Pancreas (tissue), 10 donors: ENCODE data around the gene PARVA. TPM values are rescaled to one million over a fixed set of nuclear protein-coding genes. Genes with fewer than 3 reads are reported as not detected.

ENCODE experiments used
- ATAC-seq, 4 donors: fragments of 200-7000 bp; cut with Tn5 transposase; one replicate each; pipeline versions ENCODE4 v1.8.0 to v1.9.1; 2020; ENCODE audit warnings: mild to moderate bottlenecking in 4 of 4, moderate library complexity in 4 of 4
- DNase-seq, 6 donors: peaks; one replicate each; pipeline ENCODE4 v3.0.0-alpha.2; 2020
- FAIRE-seq: peaks from 2 replicates; lab custom pipeline; 2012; peaks lifted over from hg19 to GRCh38; lab: Jason Lieb, UNC
- H3K27ac ChIP-seq, 4 donors: fragments of 200-600 bp; sonication (generic); 1 replicate in 3 of 4; 2 replicates in 1 of 4; pipeline versions ENCODE4 v1.5.0 to v1.8.0; 2020
- H3K27me3 ChIP-seq, 4 donors: fragments of 200-600 bp; one replicate each; pipeline ENCODE4 v1.8.0; 2021
- H3K36me3 ChIP-seq, 3 donors: fragments of 200-600 bp; sonication (generic) in 1 of 3; one replicate each; pipeline versions ENCODE4 v1.5.0 to v1.8.0; 2020 to 2021
- H3K4me1 ChIP-seq, 3 donors: fragments of 200-600 bp; one replicate each; pipeline ENCODE4 v1.8.0; 2021
- H3K4me3 ChIP-seq, 4 donors: fragments of 200-600 bp; sonication (generic) in 2 of 4; one replicate each; pipeline versions ENCODE4 v1.5.0 to v1.8.0; 2020 to 2021
- H3K9me3 ChIP-seq, 4 donors: fragments of 200-600 bp; one replicate each; pipeline ENCODE4 v1.8.0; 2021
- WGBS, 2 donors: extraction: QIAGEN DNeasy Blood & Tissue Kit; methylation state at CpG; one replicate each; pipeline ENCODE4 v1.1.7; 2013; 5-methylcytosine and 5-hydroxymethylcytosine counted together
- intact Hi-C, 3 donors: fragments of 100-400 bp; cut with DNase I; formaldehyde crosslinking; loops; one replicate each; pipeline versions ENCODE4 v1.11.1 to v1.14.2; 2022
- polyA plus RNA-seq, 2 donors: library from polyadenylated mRNA; stranded (reverse); fragments of 200-250 nt; gene quantifications; one replicate each; pipeline ENCODE4 v1.2.3, GENCODE V29; 2013
- total RNA-seq, 6 donors: library from RNA; stranded (reverse); fragmentation: NEBNext Ultra II Directional in 4 of 6; extraction: Animal tissue kit (Norgen Biotek cat#: 25700) in 4 of 6; gene quantifications; one replicate each; pipeline versions ENCODE4 v1.2.1 to v1.2.4, GENCODE V29; 2021 to 2023
- TF ChIP-seq, protein P1 (sequence below), 4 donors: fragments of 200-600 bp; sonication (generic) in 3 of 4; IDR thresholded peaks; one replicate each; pipeline versions ENCODE4 v1.5.0 to v1.8.0; 2021; ENCODE audit warnings: antibody characterized with exemption in 4 of 4
- donor health status: healthy with polysubstance abuse.
- donor health status: DM: no; HTN: no; CAD: no; lungs with moderate emphysema.
- donor health status: DM: no; HTN: no; CAD: no.
- donor health status: control.
- donor health status: control.
- donor health status: Bipolar disorder and iron deficiency.
- donor health status: DM: yes; HTN: yes; CAD: no.
- donor health status: DM: no; HTN: no; CAD: no.
- donor health status: DM: no; HTN: no; CAD: no.
- donor health status: DM: yes; HTN: yes; CAD: no.

The PARVA gene
- total and polyA plus RNA-seq, 8 donors, result 12.4 to 61.9 (median 43.1) TPM

DNA sequence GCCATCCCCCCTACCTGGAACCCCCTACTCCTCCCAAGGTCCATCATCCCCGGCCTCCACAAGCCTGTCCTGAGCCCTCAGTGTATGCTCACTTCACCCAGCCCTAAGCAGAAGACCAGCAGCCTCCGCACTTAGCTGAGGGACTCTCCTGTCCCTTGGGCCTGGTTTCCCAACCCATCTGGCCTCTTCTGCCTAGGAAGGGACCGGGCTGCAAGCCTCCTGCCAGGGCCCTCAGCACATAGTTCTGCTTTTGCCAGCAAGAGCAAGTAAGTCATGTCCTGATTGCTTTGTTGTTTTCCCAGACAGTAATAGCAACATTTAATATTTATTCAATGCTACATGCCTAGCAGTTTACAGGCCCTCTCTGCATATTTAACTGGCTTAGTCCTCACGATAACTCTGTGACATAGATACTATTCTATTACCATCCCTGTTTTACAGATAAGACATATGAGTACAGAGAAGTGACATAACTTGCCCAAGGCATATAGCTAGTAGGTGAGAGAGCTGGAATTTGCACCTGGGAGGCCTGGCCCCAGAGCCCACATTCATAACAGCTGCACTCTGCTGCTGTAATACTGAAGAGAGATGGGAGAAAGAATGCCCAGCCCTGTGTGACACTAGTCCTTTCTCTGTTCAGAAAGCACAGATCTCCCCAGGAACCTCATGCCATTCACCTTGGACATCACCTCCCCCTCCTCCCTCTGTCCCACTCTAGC lies 139.2 kb downstream of the PARVA start:
- TF ChIP-seq, protein P1, sequence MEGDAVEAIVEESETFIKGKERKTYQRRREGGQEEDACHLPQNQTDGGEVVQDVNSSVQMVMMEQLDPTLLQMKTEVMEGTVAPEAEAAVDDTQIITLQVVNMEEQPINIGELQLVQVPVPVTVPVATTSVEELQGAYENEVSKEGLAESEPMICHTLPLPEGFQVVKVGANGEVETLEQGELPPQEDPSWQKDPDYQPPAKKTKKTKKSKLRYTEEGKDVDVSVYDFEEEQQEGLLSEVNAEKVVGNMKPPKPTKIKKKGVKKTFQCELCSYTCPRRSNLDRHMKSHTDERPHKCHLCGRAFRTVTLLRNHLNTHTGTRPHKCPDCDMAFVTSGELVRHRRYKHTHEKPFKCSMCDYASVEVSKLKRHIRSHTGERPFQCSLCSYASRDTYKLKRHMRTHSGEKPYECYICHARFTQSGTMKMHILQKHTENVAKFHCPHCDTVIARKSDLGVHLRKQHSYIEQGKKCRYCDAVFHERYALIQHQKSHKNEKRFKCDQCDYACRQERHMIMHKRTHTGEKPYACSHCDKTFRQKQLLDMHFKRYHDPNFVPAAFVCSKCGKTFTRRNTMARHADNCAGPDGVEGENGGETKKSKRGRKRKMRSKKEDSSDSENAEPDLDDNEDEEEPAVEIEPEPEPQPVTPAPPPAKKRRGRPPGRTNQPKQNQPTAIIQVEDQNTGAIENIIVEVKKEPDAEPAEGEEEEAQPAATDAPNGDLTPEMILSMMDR (IDR thresholded peaks at IDR 0.05), result no peak
- H3K36me3 ChIP-seq, result peaks cover 0 to 19% (median 0%) of the 10 kb centered on the region in 3 donors
- no peak overlapping the region for H3K4me3 ChIP-seq
- H3K27ac ChIP-seq, result no peak overlapping the region
- ATAC-seq (no peak), DNase-seq (no peak), FAIRE-seq (no peak)
- 92 to 96% methylated on average over 4 of the region's 4 CpGs for WGBS, 2 donors
- intact Hi-C loops, result no loop called here
- H3K27me3 ChIP-seq, result no peaks in the 10 kb centered on the region
- H3K4me1 ChIP-seq, result no peaks in the 10 kb centered on the region
- H3K9me3 ChIP-seq, result no peaks in the 10 kb centered on the region

DNA sequence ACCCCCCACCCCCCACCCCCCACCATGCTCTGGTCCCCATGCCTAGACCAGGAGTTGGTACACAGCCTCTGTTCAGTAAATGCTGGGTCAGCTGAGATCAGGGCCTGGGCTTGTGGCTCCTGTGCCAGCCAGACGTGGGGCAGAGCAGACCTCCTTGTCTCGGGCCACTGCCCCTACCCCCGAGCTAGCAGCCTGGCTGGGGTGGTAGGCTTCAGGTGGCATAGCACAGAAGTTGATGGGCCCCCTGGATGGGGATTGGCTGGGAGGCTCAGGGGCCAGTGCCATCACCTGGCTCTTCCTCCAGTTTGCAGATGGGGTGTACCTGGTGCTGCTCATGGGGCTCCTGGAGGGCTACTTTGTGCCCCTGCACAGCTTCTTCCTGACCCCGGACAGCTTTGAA lies 139.9 kb downstream of the PARVA start:
- no peak for ATAC-seq
- no peak for DNase-seq
- no peak overlapping the region for H3K27ac ChIP-seq
- no peaks in the 10 kb centered on the region for H3K27me3 ChIP-seq
- FAIRE-seq, result no peak
- intact Hi-C loops, result no loop called here
- H3K4me3 ChIP-seq, result no peak overlapping the region
- TF ChIP-seq, protein P1 (IDR thresholded peaks at IDR 0.05), result no peak
- H3K36me3 ChIP-seq, result peaks cover 0 to 19% (median 0%) of the 10 kb centered on the region in 3 donors
- WGBS, 2 donors, result 95% methylated on average over 4 of the region's 4 CpGs
- H3K4me1 ChIP-seq, result no peaks in the 10 kb centered on the region
- H3K9me3 ChIP-seq, result no peaks in the 10 kb centered on the region

DNA sequence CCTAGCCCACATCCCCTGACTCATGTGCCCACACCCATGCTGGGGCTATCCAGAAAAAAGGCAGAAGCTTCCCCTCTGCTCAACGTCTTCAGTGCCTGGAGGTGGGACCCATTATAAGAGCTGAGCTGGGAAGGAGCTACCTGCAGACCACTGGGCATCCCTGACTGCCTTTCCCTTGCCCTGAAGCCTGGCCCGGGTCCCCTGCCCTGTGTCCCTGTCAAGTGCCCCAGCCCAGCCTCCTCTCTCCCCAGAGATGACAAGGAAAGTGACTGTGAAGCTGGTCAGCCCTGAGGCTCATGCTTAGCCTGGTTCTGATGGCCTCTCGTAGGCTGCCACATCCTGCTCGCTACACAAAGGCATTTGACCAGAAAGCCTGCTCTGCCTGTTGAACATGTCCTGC lies 140.4 kb downstream of the PARVA start:
- Histone ChIP-seq H3K27me3 (no peaks in the 10 kb centered on the region), H3K4me3 (no peak overlapping the region), H3K36me3 (peaks cover 0 to 19% (median 0%) of the 10 kb centered on the region in 3 donors), H3K27ac (no peak overlapping the region), H3K9me3 (no peaks in the 10 kb centered on the region), H3K4me1 (no peaks in the 10 kb centered on the region)
- WGBS, 2 donors, result 91 to 94% methylated on average over 4 of the region's 4 CpGs
- DNase-seq (no peak), FAIRE-seq (no peak), ATAC-seq (no peak)
- TF ChIP-seq, protein P1 (IDR thresholded peaks at IDR 0.05), result no peak
- intact Hi-C loops, result no loop called here

DNA sequence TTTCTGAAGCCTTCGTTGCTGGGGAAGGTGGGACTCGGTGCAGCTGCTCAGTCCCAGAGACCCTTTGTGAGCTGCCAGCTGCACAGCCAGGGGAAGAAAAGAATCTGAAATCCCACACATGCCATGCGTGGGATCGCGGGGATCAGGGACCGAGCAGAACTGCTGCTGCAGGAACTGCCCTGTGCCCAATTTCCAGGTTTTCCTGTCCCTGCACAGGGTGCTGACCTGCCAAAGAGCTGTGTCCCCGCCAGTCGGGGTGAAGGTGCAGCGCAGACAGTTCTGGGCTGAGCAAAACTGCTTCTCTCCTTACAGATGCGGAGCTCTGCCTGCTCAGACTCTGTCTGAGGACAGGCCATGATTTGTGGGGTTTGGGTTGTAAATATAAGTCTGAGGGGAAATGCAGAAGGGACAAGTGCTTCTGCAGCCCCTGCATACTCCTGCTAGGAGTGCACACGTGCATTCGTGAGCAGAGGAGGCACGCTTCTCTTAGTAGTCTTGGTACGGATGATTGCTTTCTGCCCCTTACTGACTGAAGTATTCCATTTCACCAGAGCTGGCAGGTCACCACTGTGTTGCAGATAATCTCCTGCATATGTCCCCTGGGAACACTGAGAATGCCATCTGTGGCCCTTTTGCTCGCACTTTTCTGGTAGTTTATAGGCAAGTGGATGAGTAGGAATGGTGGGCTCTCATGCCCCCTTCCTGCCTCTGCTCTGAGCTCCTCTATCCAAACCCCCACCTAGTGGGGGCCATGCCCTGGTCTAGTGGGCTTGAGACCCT lies 141.4 kb downstream of the PARVA start:
- Histone ChIP-seq H3K36me3 (peaks cover 0 to 19% (median 0%) of the 10 kb centered on the region in 3 donors), H3K4me3 (no peak overlapping the region), H3K27ac (no peak overlapping the region), H3K4me1 (no peaks in the 10 kb centered on the region), H3K27me3 (no peaks in the 10 kb centered on the region), H3K9me3 (no peaks in the 10 kb centered on the region)
- ATAC-seq, result no peak
- 94 to 95% methylated on average over 15 of the region's 15 CpGs for WGBS, 2 donors
- intact Hi-C loops, result no loop called here
- DNase-seq, result no peak
- TF ChIP-seq, protein P1 (IDR thresholded peaks at IDR 0.05), result no peak
- FAIRE-seq, result no peak
